Right ventricle myocardium inferior (tissue), 1 donor: Measurements from ENCODE around the gene ELAVL2. TPM values are rescaled to one million over a fixed set of nuclear protein-coding genes. Genes with fewer than 3 reads are reported as not detected.
A peak's percentile ranks its signal among the peaks of the same experiment; 100 is the strongest.

ENCODE experiments used
- ATAC-seq: fragments of 200-7000 bp; cut with Tn5 transposase; one replicate; pipeline ENCODE4 v1.9.1; 2020; ENCODE audit warnings: mild to moderate bottlenecking, moderate library complexity
- DNase-seq: peaks from one replicate; pipeline ENCODE4 v3.0.0; 2021; ENCODE audit errors: missing footprints
- intact Hi-C: fragments of 100-400 bp; cut with DNase I; formaldehyde crosslinking; loops from one replicate; pipeline ENCODE4 v1.11.0; 2022
- total RNA-seq: library from RNA; stranded (reverse); fragmentation: NEBNext Ultra II Directional; extraction: Animal tissue kit (Norgen Biotek cat#: 25700); gene quantifications from one replicate; pipeline ENCODE4 v1.2.1, GENCODE V29; 2021
- donor health status: DM: no; HTN: yes; CAD: no; lungs with severe emphysema.

ELAVL2 gene
- total RNA-seq, 1 donor from 2014 or later, result not detected

DNA sequence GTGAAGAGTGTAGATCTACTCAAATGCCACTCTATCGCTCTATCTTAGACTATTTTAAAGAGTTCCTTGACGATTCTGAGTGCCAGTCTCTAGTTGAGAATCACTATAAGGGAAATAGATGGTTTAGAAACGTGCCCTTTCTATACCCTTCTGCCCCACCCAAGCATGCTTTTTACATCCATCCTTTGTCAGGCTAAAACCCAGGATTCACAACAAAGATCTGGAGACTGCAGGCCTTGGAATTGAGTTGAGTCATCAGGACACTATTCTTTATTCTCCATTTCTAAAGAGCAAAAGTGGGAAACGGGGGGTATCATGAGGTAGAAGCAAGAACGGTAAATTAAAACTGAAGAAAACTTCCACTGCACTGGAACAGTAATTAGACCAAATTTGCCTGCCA is 48.7 kb downstream of the ELAVL2 start:
- intact Hi-C loops, result no loop called here
- DNase-seq, result no peak
- no peak for ATAC-seq

GRCh38 chr9:23775549-23775948 is 50.5 kb downstream of the ELAVL2 start:
- DNase-seq (no peak), ATAC-seq (no peak)
- intact Hi-C loops, result no loop called here

DNA sequence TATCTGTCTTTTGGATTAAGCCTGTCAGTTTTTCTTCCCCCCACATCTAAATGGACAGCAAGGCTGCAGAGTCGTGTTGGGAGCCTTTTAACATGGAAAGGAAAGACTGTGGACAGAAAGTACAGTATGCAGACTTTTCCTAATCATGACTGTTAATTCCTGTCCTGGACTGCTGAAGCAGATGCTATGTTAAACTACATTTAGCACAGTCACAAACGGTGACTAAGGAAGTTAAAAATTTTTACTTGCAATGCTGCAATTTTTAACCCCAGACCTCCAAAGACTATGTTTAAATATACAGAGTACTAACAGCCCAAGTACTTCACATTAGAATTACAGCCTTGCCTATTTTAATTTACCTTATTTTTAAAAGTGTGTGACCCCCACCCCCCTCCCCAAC is 51.8 kb downstream of the ELAVL2 start:
- DNase-seq (no peak), ATAC-seq (no peak)
- intact Hi-C loops, result no loop called here

DNA sequence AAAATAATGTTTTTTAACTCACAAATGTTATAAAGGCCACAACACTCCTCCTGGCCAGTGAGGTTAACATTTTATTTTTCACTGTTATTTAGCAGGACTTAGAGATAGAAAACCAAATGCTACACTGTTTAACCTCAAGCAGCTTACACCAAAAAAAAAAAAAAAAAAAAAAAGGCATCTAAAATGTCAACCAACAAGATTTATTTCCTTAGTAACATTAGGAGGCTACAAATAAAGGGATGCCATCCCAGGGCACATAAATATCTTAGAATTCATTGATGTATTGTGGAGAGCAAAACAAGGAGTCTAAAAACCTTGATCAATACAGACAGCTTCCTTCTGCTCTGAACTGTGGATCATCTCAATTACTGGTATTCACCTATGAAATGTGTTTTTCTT is 53.7 kb downstream of the ELAVL2 start:
- DNase-seq (no peak), ATAC-seq (no peak)
- intact Hi-C loops, result no loop called here

DNA sequence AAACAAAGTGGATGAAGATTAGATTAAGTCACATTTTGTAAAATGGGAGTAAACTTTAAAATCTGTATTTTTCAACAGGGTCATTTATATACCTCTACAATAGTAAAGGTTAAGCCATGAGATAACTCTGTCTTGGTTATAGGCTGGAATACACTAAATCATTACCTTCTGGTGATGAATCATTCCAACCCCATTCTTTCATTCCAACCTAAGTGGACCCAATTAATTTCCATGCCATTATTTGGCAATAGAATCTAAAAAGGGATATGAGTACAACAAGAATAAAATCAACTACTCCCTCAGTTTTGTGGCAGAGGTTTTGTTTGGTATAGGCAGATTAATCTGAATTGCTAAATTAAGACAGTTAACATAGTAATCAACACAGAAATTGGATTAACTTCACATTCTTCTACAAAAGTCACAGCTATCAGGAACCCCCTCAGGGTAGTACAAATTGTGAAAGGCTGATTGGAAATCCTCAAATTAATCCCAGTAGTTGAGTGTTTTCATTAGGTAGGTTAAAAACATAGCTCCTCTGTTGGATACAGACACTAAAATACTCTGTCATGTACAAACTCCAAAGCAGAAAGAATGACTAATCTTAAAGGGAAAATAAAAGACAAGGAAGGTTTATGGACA is 54.2 kb downstream of the ELAVL2 start:
- DNase-seq, result no peak
- intact Hi-C loops, result no loop called here
- ATAC-seq, result no peak

DNA sequence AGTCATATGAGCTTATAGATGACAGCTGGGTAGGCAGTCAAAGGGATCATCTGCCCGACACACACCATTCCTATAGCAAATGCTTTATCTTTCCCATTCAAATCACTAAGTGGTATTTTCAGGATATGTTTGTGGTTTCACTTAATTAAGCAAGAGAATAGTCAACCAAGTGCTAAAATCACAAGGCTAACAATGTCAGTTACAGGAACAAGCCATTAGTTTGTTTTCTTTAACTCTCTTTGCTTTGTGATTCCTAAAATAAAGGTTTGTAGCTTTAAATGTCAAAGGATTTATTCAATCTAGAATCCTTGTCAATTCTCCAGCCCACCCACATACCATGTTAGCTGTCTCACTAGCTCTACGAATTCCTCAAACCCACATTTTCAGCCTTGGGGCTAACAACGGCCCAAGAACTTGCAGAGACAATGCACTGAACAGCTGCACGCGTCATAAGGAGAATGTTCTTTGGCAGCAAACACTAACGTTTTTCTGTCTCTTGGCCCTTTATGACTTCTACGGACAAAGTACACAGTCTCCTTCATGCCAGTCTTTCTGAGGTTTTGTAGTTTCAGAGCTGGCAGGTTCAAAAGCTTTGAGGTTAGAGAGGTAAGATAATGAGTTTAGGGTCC is 56.6 kb downstream of the ELAVL2 start:
- intact Hi-C loops, result loop anchor here (10.0 kb wide), 1 partner anchor 295 kb away; no protein-coding TSS in a partner anchor
- no peak for DNase-seq
- ATAC-seq, result no peak

- intact Hi-C loops, result loop anchor here (10.0 kb wide), 1 partner anchor 294 kb away; no protein-coding TSS in a partner anchor
- ATAC-seq (no peak), DNase-seq (no peak)
Observed at GRCh38 chr9:23768861-23769260, 57.2 kb downstream of the ELAVL2 start.

DNA sequence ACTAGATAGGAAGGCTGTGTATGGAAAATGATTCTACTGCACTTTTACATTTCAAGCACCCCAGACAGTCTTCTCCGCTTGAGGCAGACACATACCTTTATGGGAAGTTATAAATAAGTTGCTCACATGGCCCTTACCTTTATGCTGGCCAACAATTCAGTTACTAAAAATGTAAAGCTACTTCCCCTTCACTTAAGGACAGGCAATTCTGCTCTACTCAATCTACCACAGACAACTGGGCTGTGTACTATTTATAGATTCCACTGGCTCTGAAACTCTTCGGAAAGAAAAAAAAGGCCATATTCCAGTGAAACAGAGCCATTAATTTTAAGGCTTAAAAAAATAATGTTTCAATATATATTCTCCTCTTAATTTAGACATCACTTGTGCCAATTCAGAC is 59.4 kb downstream of the ELAVL2 start:
- no peak for DNase-seq
- intact Hi-C loops, result loop anchor here (10.0 kb wide), 1 partner anchor 292 kb away; no protein-coding TSS in a partner anchor
- peak; percentile 69 for ATAC-seq

- ATAC-seq (no peak), DNase-seq (no peak)
- intact Hi-C loops, result loop anchor here (10.0 kb wide), 1 partner anchor 291 kb away; no protein-coding TSS in a partner anchor
Observed at GRCh38 chr9:23765561-23765960, 60.5 kb downstream of the ELAVL2 start.

DNA sequence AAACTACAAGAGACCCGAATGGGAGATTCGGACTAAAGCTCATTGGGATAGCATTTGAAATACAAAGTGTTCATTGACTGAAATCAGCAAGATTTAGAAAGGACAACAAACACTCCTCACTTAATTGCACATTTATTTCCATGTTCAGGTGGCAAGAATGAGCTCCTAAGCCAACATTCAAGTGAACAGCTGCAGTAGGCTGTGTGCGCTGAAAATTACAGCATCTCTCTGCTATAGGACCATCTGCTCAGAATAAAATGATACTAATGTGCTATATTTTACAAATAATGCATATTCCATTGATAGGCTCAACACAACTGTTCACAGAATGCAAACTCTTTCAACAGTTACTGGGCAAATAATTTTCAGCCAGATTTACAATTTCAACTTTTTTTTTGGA is 61.8 kb downstream of the ELAVL2 start:
- ATAC-seq (no peak), DNase-seq (no peak)
- intact Hi-C loops, result loop anchor here (10.0 kb wide), 1 partner anchor 289 kb away; no protein-coding TSS in a partner anchor

DNA sequence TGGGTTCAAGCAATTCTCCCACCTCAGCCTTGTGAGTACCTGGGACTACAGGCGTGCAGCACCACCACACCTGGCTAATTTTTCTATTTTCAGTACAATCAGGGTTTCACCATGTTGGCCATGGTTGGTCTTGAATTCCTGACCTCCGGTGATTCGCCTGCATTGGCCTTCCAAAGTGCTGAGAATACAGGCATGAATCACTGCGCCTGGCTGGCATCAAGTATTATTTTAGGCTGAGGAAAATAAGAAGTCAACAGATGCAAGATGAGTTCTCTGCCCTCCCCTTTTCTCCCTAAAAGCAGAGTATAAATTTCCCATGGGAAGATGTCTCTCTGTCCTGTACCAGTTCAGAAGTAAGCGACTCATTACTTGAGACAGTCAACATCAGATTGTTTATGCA is 71.5 kb downstream of the ELAVL2 start:
- ATAC-seq (no peak), DNase-seq (no peak)
- intact Hi-C loops, result no loop called here

GRCh38 chr9:23752859-23753258 is 73.2 kb downstream of the ELAVL2 start:
- ATAC-seq (no peak), DNase-seq (no peak)
- intact Hi-C loops, result no loop called here

- no peak for ATAC-seq
- intact Hi-C loops, result no loop called here
- no peak for DNase-seq
Observed at GRCh38 chr9:23751633-23752032, 74.4 kb downstream of the ELAVL2 start.

DNA sequence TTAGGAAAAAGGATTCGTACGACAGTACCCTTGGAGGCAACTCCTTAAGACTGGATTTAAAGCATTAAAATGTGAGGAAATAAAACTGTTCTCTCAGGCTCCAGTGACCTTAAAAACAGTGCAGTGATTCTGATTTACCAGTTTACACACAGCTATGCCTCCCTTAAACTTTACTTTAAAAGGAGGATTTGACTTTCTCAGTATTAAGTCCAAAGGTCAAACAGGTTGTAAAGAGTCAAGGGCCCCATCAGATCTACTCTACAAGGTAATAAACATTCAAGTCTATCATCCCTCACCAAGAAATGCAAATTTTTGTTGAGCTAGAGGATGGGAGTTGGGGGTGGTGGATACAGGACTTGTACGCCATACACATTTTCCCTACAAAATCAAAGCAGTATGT is 75.2 kb downstream of the ELAVL2 start:
- ATAC-seq (no peak), DNase-seq (no peak)
- intact Hi-C loops, result no loop called here

DNA sequence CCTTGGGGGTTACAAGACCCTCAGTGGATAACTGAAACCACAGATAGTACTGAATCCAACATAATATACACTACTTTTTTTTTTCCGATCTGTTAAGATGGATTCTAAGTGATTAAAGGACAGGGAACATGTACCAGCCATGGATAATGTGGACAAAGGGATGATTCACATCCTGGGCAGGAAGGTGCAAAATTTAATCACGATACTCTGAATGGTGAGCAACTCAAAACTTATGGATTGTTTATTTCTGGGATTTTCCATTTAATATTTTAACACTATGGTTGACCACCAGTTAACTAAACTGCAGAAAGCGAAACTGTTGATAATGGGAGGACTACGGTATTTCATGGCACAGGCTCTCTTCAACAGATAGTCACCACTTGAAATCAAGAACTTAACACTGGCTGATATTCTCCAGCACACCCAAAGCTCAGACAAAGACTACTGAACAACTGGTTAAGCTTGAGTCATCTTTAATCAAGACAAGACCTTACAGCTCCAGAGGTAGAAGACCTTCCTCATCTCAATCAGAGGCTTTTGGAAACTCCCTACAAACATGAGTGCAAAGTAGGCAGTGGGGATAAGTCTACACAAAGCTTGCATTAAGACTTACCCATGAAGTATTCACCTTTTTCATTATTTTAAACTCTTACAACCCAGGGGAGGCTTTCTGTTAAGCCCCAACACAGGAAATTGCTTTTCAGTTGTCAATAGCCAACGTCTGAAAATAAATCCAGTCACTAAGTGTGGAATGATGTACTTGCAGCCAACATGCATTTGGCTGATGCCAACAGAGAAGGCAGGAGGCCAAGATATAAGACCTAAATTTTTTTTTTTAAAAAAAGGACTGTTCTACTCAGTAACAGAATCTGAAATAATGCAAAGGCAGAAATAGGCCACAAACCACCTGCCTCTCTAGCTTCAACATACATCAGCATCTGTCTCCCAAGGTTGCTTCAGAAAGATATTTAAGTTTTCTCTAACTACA is 78.7 kb downstream of the ELAVL2 start:
- ATAC-seq, result no peak
- intact Hi-C loops, result no loop called here
- no peak for DNase-seq

DNA sequence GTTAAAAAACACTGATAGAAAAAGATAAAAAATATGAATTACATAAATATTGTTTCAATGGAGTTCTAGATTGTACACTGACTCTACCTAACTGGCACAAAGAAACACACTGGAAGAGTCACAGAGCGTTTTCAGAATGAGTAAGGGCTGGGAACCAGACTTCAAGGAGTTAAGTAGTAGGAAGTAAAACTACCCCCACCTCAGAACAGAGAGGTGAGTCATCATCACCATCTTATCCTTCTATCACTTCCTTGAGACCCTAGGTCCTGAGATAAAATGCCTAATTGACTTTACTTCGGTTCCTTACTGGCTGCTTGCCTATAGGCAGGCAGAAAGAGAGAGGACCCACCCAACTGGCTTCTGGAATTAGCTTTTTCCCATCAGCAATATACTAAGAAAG is 79.7 kb downstream of the ELAVL2 start:
- intact Hi-C loops, result no loop called here
- ATAC-seq (no peak), DNase-seq (no peak)

DNA sequence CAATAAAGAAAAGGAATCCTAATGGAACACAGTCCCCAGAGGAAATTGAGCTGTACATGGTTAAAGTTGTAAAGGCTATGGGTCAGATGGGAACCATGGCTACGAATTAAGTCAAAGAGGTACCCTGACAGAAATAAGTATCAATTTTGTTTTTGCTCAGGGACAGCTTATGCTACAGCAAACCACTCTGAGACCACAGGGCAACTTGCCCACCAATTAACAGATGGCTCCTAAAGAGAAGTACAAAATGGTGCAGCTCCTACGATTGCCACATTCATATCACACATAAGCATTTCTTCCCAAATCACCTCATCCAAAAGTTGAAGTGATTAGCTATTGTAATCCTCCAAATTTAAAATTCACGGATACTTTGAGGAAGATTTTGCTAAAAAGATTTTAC is 83.0 kb downstream of the ELAVL2 start:
- DNase-seq (no peak), ATAC-seq (no peak)
- intact Hi-C loops, result no loop called here

DNA sequence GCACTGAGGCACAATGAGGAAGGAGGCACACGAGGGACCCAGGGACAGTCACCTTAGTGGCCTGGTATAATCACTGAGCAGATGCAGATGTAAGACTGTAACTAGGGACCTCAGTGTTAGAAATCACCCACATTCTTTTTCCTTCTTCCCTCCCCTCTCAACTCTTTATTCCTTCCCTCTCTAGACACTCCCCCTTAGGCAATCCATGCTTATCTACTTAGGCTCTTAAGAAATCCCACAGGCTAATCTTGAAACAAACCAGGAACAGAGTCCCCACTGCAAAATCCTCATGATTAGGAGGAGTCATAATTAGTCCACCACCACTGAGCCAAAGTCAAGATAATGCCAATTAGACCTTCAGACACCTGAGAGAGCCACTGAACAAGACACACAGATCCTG is 84.7 kb downstream of the ELAVL2 start:
- ATAC-seq (no peak), DNase-seq (no peak)
- intact Hi-C loops, result no loop called here

GRCh38 chr9:23740531-23740930 is 85.5 kb downstream of the ELAVL2 start:
- ATAC-seq, result no peak
- no peak for DNase-seq
- intact Hi-C loops, result no loop called here

DNA sequence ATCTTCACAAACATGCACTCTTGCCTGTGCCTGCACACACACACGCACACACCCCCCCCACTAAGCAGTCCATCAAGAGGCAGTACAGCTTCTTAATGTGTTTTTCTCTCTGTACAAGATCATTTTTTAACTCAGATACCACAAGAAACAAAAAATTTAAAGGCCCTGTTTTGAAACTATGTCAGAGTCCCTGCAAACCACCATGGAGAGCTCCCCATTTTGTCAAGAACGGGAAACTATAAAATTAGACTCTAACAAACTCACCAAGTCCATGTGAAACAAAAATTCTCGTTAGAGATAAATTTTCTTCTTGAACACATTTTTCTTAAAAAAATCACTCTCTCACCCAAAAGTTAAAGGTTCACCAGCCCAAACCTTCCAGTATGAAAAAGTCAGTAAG is 86.3 kb downstream of the ELAVL2 start:
- intact Hi-C loops, result no loop called here
- DNase-seq (no peak), ATAC-seq (no peak)
